Stimulated activated CD4-positive, alpha-beta T cell treated with anti-CD3 and anti-CD28 coated beads, Interleukin-15, amount 100 ng/mL, for 24 hours (primary cell): ENCODE data around the gene DSEL.

ENCODE experiments used
- DNase-seq: peaks from one replicate; pipeline ENCODE4 v3.0.0-alpha.2; 2020

DSEL gene

GRCh38 chr18:67500522-67501205 is 15.9 kb downstream of the DSEL start:
- no peak for DNase-seq

- no peak for DNase-seq
These were observed 20.1 kb downstream of the DSEL start for GRCh38 chr18:67496469-67496868.

- DNase-seq: no peak
These were observed 30.0 kb downstream of the DSEL start for GRCh38 chr18:67486534-67486933.

- DNase-seq: no peak
These were observed 30.9 kb downstream of the DSEL start for GRCh38 chr18:67485655-67486054.

GRCh38 chr18:67484458-67484857 is 32.1 kb downstream of the DSEL start:
- DNase-seq: no peak

- no peak for DNase-seq
These were observed 32.6 kb downstream of the DSEL start for GRCh38 chr18:67483952-67484351.

- no peak for DNase-seq
These were observed 33.3 kb downstream of the DSEL start for GRCh38 chr18:67483237-67483636.

- no peak for DNase-seq
These were observed 38.3 kb downstream of the DSEL start for GRCh38 chr18:67478249-67478648.

GRCh38 chr18:67477522-67477921 is 39.0 kb downstream of the DSEL start:
- DNase-seq: no peak

GRCh38 chr18:67476585-67476984 is 39.9 kb downstream of the DSEL start:
- DNase-seq: no peak

GRCh38 chr18:67475673-67476072 is 40.8 kb downstream of the DSEL start:
- DNase-seq: no peak

- no peak for DNase-seq
These were observed 48.5 kb downstream of the DSEL start for GRCh38 chr18:67468038-67468437.

GRCh38 chr18:67467188-67467587 is 49.3 kb downstream of the DSEL start:
- DNase-seq: no peak

GRCh38 chr18:67464499-67464898 is 52.0 kb downstream of the DSEL start:
- DNase-seq: no peak

GRCh38 chr18:67463829-67464228 is 52.7 kb downstream of the DSEL start:
- DNase-seq: no peak

- DNase-seq: no peak
These were observed 59.8 kb downstream of the DSEL start for GRCh38 chr18:67456711-67457110.
